K562 (cell line): Measurements from ENCODE around the gene PDCD7. TPM values are rescaled to one million over a fixed set of nuclear protein-coding genes. Genes with fewer than 3 reads are reported as not detected.

Experiments
- ZNF79 ChIP-seq: fragments of 250-450 bp; sonication (Bioruptor Pico); IDR thresholded peaks from 2 replicates; pipeline ENCODE4 v1.4.0; 2020; ENCODE audit warnings: low read depth, mild to moderate bottlenecking, moderate library complexity
- polyA plus RNA-seq, 8 experiments: library from polyadenylated mRNA; depleted of rRNA in 4 of 8; stranded (reverse) in 5 of 8; unstranded in 3 of 8; fragments of >200 nt; fragmentation: Nextera tagmentation in 2 of 8; fragmentation: Illumina TruSeq in 1 of 8; extraction: Ambion mirVana in 2 of 8; extraction: Trizol in 1 of 8; gene quantifications; 2 replicates each; pipeline versions ENCODE4 v1.2.1 to v1.2.3, GENCODE V29; 2011 to 2014; ENCODE audit warnings: inconsistent platforms in 1 of 8, missing spikeins in 1 of 8
- total RNA-seq, 7 experiments: library from RNA; depleted of rRNA in 6 of 7; stranded (reverse); fragments of >200 nt in 6 of 7; fragmentation: Illumina TruSeq in 2 of 7; extraction: Trizol in 2 of 7; gene quantifications; 2 replicates each; pipeline versions ENCODE4 v1.2.1 to v1.2.3, GENCODE V29; 2011 to 2021; ENCODE audit warnings: low replicate concordance in 1 of 7
- TF ChIP-seq, protein P1 (sequence below): fragments of 250-450 bp; sonication (Bioruptor Pico); IDR thresholded peaks from 2 replicates; pipeline ENCODE4 v1.8.0; 2022; ENCODE audit warnings: moderate library complexity, mild to moderate bottlenecking, inconsistent platforms
- TF ChIP-seq, protein P2 (sequence below): fragments of 250-450 bp; sonication (Bioruptor Pico); IDR thresholded peaks from 2 replicates; pipeline ENCODE4 v1.4.0; 2020; ENCODE audit warnings: mild to moderate bottlenecking, moderate library complexity
- TF ChIP-seq, protein P3 (sequence below): fragments of 250-450 bp; sonication (Bioruptor Pico); IDR thresholded peaks from 2 replicates; pipeline ENCODE4 v1.5.0; 2021

The PDCD7 gene
- total and polyA plus RNA-seq, 9 of the 15 experiments (the other 6 are each of a cell fraction or from before 2014, with no cell fraction given), result 11.8 to 30.2 (median 18.8) TPM

DNA sequence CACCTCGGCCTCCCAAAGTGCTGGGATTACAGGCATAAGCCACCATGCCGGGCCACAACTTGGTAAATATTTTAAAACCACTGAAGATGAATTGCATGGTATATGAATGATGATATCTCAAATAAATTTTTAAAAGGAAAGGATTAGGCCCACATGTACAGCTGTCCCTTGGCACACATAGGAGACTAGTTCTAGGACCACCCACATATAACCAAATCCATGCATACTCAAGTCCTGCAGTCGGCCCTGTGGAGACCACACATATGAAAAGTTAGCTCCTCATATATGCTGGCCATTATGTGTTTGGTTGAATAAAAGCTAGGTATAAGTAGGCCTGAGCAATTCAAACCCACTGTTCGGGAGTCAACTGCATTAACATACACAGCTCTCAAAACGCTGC is 40.9 kb upstream of the PDCD7 start (continued):
- TF ChIP-seq, protein P1, sequence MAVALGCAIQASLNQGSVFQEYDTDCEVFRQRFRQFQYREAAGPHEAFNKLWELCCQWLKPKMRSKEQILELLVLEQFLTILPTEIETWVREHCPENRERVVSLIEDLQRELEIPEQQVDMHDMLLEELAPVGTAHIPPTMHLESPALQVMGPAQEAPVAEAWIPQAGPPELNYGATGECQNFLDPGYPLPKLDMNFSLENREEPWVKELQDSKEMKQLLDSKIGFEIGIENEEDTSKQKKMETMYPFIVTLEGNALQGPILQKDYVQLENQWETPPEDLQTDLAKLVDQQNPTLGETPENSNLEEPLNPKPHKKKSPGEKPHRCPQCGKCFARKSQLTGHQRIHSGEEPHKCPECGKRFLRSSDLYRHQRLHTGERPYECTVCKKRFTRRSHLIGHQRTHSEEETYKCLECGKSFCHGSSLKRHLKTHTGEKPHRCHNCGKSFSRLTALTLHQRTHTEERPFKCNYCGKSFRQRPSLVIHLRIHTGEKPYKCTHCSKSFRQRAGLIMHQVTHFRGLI, result no peak
- TF ChIP-seq, protein P2, sequence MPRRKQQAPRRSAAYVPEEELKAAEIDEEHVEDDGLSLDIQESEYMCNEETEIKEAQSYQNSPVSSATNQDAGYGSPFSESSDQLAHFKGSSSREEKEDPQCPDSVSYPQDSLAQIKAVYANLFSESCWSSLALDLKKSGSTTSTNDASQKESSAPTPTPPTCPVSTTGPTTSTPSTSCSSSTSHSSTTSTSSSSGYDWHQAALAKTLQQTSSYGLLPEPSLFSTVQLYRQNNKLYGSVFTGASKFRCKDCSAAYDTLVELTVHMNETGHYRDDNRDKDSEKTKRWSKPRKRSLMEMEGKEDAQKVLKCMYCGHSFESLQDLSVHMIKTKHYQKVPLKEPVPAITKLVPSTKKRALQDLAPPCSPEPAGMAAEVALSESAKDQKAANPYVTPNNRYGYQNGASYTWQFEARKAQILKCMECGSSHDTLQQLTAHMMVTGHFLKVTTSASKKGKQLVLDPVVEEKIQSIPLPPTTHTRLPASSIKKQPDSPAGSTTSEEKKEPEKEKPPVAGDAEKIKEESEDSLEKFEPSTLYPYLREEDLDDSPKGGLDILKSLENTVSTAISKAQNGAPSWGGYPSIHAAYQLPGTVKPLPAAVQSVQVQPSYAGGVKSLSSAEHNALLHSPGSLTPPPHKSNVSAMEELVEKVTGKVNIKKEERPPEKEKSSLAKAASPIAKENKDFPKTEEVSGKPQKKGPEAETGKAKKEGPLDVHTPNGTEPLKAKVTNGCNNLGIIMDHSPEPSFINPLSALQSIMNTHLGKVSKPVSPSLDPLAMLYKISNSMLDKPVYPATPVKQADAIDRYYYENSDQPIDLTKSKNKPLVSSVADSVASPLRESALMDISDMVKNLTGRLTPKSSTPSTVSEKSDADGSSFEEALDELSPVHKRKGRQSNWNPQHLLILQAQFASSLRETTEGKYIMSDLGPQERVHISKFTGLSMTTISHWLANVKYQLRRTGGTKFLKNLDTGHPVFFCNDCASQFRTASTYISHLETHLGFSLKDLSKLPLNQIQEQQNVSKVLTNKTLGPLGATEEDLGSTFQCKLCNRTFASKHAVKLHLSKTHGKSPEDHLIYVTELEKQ (CRISPR knock-in tag), result no peak
- TF ChIP-seq ZNF79 (CRISPR knock-in tag), result no peak
- TF ChIP-seq, protein P3, sequence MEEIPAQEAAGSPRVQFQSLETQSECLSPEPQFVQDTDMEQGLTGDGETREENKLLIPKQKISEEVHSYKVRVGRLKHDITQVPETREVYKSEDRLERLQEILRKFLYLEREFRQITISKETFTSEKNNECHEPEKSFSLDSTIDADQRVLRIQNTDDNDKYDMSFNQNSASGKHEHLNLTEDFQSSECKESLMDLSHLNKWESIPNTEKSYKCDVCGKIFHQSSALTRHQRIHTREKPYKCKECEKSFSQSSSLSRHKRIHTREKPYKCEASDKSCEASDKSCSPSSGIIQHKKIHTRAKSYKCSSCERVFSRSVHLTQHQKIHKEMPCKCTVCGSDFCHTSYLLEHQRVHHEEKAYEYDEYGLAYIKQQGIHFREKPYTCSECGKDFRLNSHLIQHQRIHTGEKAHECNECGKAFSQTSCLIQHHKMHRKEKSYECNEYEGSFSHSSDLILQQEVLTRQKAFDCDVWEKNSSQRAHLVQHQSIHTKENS (CRISPR knock-in tag), result no peak
